ENCODE data around the gene LAMP1. TPM values are rescaled to one million over a fixed set of nuclear protein-coding genes. Genes with fewer than 3 reads are reported as not detected.

Gene LAMP1
- total and polyA plus RNA-seq, 2 donors (not counting 1 experiment from before 2014, with no cell fraction given) = 219 to 230 TPM

DNA sequence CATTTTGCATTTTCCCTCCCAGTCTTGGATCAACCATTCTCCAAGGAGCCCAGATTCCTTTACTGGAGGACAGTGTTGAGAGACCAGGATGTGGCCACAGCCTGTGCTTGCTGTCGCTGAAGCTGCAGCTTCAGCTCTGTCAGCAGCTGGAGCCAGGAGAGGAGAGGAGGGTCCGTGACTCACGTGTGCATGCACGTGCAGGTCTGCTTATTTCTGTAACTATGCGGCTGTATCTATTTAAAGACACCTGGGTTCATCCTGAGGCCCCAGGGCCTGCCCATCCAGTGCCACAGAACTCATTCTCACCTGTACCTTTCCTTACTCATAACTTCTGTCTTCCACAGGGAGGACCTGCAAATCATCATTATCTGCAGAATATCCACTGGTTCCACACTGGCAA is 8.2 kb upstream of the LAMP1 start:
- Histone ChIP-seq H3K9ac (ENCODE audit: insufficient read depth, low read length) (no peak overlapping the region), H3K4me2 (ENCODE audit: extremely low read depth, insufficient read depth, low read length) (no peak overlapping the region), H4K20me1 (ENCODE audit: control insufficient read depth, extremely low read depth, insufficient read depth, low read length) (no peaks in the 10 kb centered on the region), H3K36me3 (ENCODE audit: control insufficient read depth, insufficient read depth, low read length) (no peaks in the 10 kb centered on the region), H3K4me3 (replicated peaks in 1 of 4; ENCODE audit: control extremely low read depth in 1 of 4, insufficient read depth in 1 of 4, low read depth in 3 of 4, low read length in 4 of 4) (no peak overlapping the region), H3K9me3 (ENCODE audit: control insufficient read depth, insufficient read depth, low read depth, low read length) (no peaks in the 10 kb centered on the region), H2AFZ (ENCODE audit: low read length) (no peak overlapping the region), H3K27me3 (ENCODE audit: control insufficient read depth, insufficient read depth, low read length) (peaks cover 7% of the 10 kb centered on the region), H3K4me1 (ENCODE audit: control insufficient read depth, extremely low read depth, insufficient read depth, low read length) (no peaks in the 10 kb centered on the region), H3K79me2 (ENCODE audit: control insufficient read depth, insufficient read depth, low read length) (no peaks in the 10 kb centered on the region), H3K27ac (ENCODE audit: insufficient read depth, low read length) (no peak overlapping the region)
- TF ChIP-seq CTCF (conservative IDR thresholded peaks at IDR 0.05 in 1 of 2, IDR thresholded peaks at IDR 0.05 in 1 of 2; ENCODE audit: low read depth in 1 of 2, low read length in 2 of 2) = no peak
- no peak for TF ChIP-seq EZH2 (IDR thresholded peaks at IDR 0.05; ENCODE audit: low read length, missing control alignments)
- no peak for DNase-seq (ENCODE audit: low read depth in 2 of 2)

- DNase-seq (ENCODE audit: low read depth in 2 of 2) = no peak
- no peak for TF ChIP-seq CTCF (conservative IDR thresholded peaks at IDR 0.05 in 1 of 2, IDR thresholded peaks at IDR 0.05 in 1 of 2; ENCODE audit: low read depth in 1 of 2, low read length in 2 of 2)
- no peak for TF ChIP-seq EZH2 (IDR thresholded peaks at IDR 0.05; ENCODE audit: low read length, missing control alignments)
- Histone ChIP-seq H3K79me2 (ENCODE audit: control insufficient read depth, insufficient read depth, low read length) (no peaks in the 10 kb centered on the region), H3K27ac (ENCODE audit: insufficient read depth, low read length) (no peak overlapping the region), H3K4me3 (replicated peaks in 1 of 4; ENCODE audit: control extremely low read depth in 1 of 4, insufficient read depth in 1 of 4, low read depth in 3 of 4, low read length in 4 of 4) (no peak overlapping the region), H3K9me3 (ENCODE audit: control insufficient read depth, insufficient read depth, low read depth, low read length) (no peaks in the 10 kb centered on the region), H2AFZ (ENCODE audit: low read length) (no peak overlapping the region), H4K20me1 (ENCODE audit: control insufficient read depth, extremely low read depth, insufficient read depth, low read length) (no peaks in the 10 kb centered on the region), H3K4me1 (ENCODE audit: control insufficient read depth, extremely low read depth, insufficient read depth, low read length) (no peaks in the 10 kb centered on the region), H3K27me3 (ENCODE audit: control insufficient read depth, insufficient read depth, low read length) (peaks cover 7% of the 10 kb centered on the region), H3K4me2 (ENCODE audit: extremely low read depth, insufficient read depth, low read length) (no peak overlapping the region), H3K9ac (ENCODE audit: insufficient read depth, low read length) (no peak overlapping the region), H3K36me3 (ENCODE audit: control insufficient read depth, insufficient read depth, low read length) (no peaks in the 10 kb centered on the region)
These were observed 5.9 kb upstream of the LAMP1 start for GRCh38 chr13:113291129-113291528.

- peaks cover 7% of the 10 kb centered on the region for H3K27me3 ChIP-seq (ENCODE audit: control insufficient read depth, insufficient read depth, low read length)
- H3K9me3 ChIP-seq (ENCODE audit: control insufficient read depth, insufficient read depth, low read depth, low read length) = no peaks in the 10 kb centered on the region
- peaks cover 1% of the 10 kb centered on the region for H3K79me2 ChIP-seq (ENCODE audit: control insufficient read depth, insufficient read depth, low read length)
- H3K27ac ChIP-seq (ENCODE audit: insufficient read depth, low read length) = no peak overlapping the region
- H3K9ac ChIP-seq (ENCODE audit: insufficient read depth, low read length) = no peak overlapping the region
- no peaks in the 10 kb centered on the region for H3K4me1 ChIP-seq (ENCODE audit: control insufficient read depth, extremely low read depth, insufficient read depth, low read length)
- H4K20me1 ChIP-seq (ENCODE audit: control insufficient read depth, extremely low read depth, insufficient read depth, low read length) = no peaks in the 10 kb centered on the region
- DNase-seq (ENCODE audit: low read depth in 2 of 2) = peak; percentile 22 to 43
- no peaks in the 10 kb centered on the region for H3K36me3 ChIP-seq (ENCODE audit: control insufficient read depth, insufficient read depth, low read length)
- H2AFZ ChIP-seq (ENCODE audit: low read length) = peak overlapping the region; percentile 1
- H3K4me2 ChIP-seq (ENCODE audit: extremely low read depth, insufficient read depth, low read length) = peak overlapping the region; percentile 36
- TF ChIP-seq EZH2 (IDR thresholded peaks at IDR 0.05; ENCODE audit: low read length, missing control alignments) (no peak), CTCF (conservative IDR thresholded peaks at IDR 0.05 in 1 of 2, IDR thresholded peaks at IDR 0.05 in 1 of 2; ENCODE audit: low read depth in 1 of 2, low read length in 2 of 2) (no peak)
- peak overlapping the region; percentile 1 to 44 (median 25) for H3K4me3 ChIP-seq (replicated peaks in 1 of 4; ENCODE audit: control extremely low read depth in 1 of 4, insufficient read depth in 1 of 4, low read depth in 3 of 4, low read length in 4 of 4)
These were observed 4.8 kb upstream of the LAMP1 start for GRCh38 chr13:113292021-113292862.

Measured in fibroblast of lung (primary cell).